Pancreas (tissue), 10 donors: ENCODE data around the gene SKAP1. TPM values are rescaled to one million over a fixed set of nuclear protein-coding genes. Genes with fewer than 3 reads are reported as not detected.

Source experiments
- ATAC-seq, 4 donors: fragments of 200-7000 bp; cut with Tn5 transposase; one replicate each; pipeline versions ENCODE4 v1.8.0 to v1.9.1; 2020; ENCODE audit warnings: mild to moderate bottlenecking in 4 of 4, moderate library complexity in 4 of 4
- DNase-seq, 6 donors: peaks; one replicate each; pipeline ENCODE4 v3.0.0-alpha.2; 2020
- FAIRE-seq: peaks from 2 replicates; lab custom pipeline; 2012; peaks lifted over from hg19 to GRCh38; lab: Jason Lieb, UNC
- H3K27ac ChIP-seq, 4 donors: fragments of 200-600 bp; sonication (generic); 1 replicate in 3 of 4; 2 replicates in 1 of 4; pipeline versions ENCODE4 v1.5.0 to v1.8.0; 2020
- H3K27me3 ChIP-seq, 4 donors: fragments of 200-600 bp; one replicate each; pipeline ENCODE4 v1.8.0; 2021
- H3K36me3 ChIP-seq, 3 donors: fragments of 200-600 bp; sonication (generic) in 1 of 3; one replicate each; pipeline versions ENCODE4 v1.5.0 to v1.8.0; 2020 to 2021
- H3K4me1 ChIP-seq, 3 donors: fragments of 200-600 bp; one replicate each; pipeline ENCODE4 v1.8.0; 2021
- H3K4me3 ChIP-seq, 4 donors: fragments of 200-600 bp; sonication (generic) in 2 of 4; one replicate each; pipeline versions ENCODE4 v1.5.0 to v1.8.0; 2020 to 2021
- H3K9me3 ChIP-seq, 4 donors: fragments of 200-600 bp; one replicate each; pipeline ENCODE4 v1.8.0; 2021
- CTCF ChIP-seq, 4 donors: fragments of 200-600 bp; sonication (generic) in 3 of 4; IDR thresholded peaks; one replicate each; pipeline versions ENCODE4 v1.5.0 to v1.8.0; 2021; ENCODE audit warnings: antibody characterized with exemption in 4 of 4
- WGBS, 2 donors: extraction: QIAGEN DNeasy Blood & Tissue Kit; methylation state at CpG; one replicate each; pipeline ENCODE4 v1.1.7; 2013; 5-methylcytosine and 5-hydroxymethylcytosine counted together
- intact Hi-C, 3 donors: fragments of 100-400 bp; cut with DNase I; formaldehyde crosslinking; loops; one replicate each; pipeline versions ENCODE4 v1.11.1 to v1.14.2; 2022
- polyA plus RNA-seq, 2 donors: library from polyadenylated mRNA; stranded (reverse); fragments of 200-250 nt; gene quantifications; one replicate each; pipeline ENCODE4 v1.2.3, GENCODE V29; 2013
- total RNA-seq, 6 donors: library from RNA; stranded (reverse); fragmentation: NEBNext Ultra II Directional in 4 of 6; extraction: Animal tissue kit (Norgen Biotek cat#: 25700) in 4 of 6; gene quantifications; one replicate each; pipeline versions ENCODE4 v1.2.1 to v1.2.4, GENCODE V29; 2021 to 2023
- donor health status: healthy with polysubstance abuse.
- donor health status: DM: no; HTN: no; CAD: no; lungs with moderate emphysema.
- donor health status: DM: no; HTN: no; CAD: no.
- donor health status: control.
- donor health status: control.
- donor health status: Bipolar disorder and iron deficiency.
- donor health status: DM: yes; HTN: yes; CAD: no.
- donor health status: DM: no; HTN: no; CAD: no.
- donor health status: DM: no; HTN: no; CAD: no.
- donor health status: DM: yes; HTN: yes; CAD: no.

SKAP1 gene
- total and polyA plus RNA-seq, 8 donors = 0.92 to 5.2 (median 3.0) TPM

DNA sequence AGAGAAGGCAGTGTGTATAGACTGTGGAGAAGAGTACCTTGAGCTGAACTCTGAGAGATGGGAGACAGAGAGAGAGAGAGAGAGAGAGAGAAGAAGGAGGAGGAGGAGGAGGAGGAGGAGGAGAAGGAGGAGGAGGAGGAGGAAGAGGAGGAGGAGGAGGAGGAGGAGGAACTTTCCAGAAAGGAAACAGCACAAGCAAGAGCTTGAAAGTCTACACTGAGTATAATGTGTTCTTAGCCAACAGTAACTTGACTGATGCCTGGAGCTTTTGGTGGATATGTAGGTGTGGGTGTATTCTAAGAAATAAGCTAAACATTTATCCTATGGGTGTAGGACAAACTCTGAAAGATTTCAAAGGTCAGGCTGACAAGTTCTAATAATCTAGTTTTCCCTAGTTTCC, 206.1 kb downstream of the SKAP1 start:
- DNase-seq = no peak
- intact Hi-C loops = no loop called here
- no peaks in the 10 kb centered on the region for H3K36me3 ChIP-seq
- H3K4me1 ChIP-seq = no peaks in the 10 kb centered on the region
- H3K4me3 ChIP-seq = no peak overlapping the region
- TF ChIP-seq CTCF (IDR thresholded peaks at IDR 0.05) = no peak
- FAIRE-seq = no peak
- no peaks in the 10 kb centered on the region for H3K9me3 ChIP-seq
- H3K27me3 ChIP-seq = no peaks in the 10 kb centered on the region
- no peak for ATAC-seq
- H3K27ac ChIP-seq = no peak overlapping the region

DNA sequence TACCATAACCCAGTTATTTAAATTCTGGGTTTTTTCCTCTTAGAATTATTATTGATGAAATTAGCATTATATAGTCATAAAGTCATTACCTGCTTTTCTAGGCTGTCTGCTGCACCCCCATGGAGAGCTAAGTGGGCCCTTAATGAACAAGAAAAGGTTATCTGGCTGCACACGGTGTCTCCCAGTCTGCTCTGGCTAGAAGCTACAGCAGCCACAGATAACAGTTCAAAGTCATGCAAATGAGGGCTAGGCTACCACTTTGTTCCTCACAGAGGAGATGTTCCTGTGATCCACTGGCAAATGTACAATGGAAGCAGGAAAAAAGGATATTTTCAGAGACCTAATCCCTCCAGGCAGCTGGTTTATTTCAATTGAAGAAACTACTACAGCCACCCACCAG, 210.4 kb downstream of the SKAP1 start:
- no peaks in the 10 kb centered on the region for H3K9me3 ChIP-seq

DNA sequence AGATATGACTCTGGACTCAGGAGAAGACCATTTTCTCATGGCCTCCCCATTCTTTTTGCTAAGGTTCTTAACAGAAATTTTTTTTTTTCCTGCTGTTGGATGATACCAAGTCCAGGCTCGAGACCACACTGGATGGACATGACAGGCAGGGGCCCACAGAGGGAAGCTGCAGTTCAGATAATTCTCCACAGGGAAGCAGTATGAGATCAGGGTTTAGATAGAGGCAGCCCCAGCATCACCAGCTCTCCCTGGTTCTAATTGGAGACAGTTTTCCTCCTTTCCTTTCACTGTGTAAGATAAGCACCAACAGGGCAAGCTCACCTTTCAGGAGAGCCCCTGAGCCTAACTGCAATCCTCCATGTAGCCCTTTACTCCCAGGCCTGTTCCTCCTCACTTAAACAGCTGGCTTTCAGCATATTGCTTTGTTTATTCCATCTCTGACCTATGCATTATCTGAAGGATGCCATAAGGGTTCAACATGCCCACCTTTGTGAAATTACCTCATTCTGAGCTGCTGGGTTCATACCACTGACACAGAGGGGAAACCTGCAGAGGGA, 214.4 kb downstream of the SKAP1 start:
- Histone ChIP-seq H3K27me3 (no peaks in the 10 kb centered on the region), H3K27ac (no peak overlapping the region), H3K9me3 (no peaks in the 10 kb centered on the region), H3K4me1 (peaks cover 0 to 3% (median 0%) of the 10 kb centered on the region in 3 donors), H3K36me3 (no peaks in the 10 kb centered on the region), H3K4me3 (no peak overlapping the region)
- intact Hi-C loops = no loop called here
- FAIRE-seq = no peak
- peak in 3 of 4 donors; percentile 34 to 44 (median 37) for ATAC-seq
- peak in 1 of 4 donors; percentile 30 for TF ChIP-seq CTCF (IDR thresholded peaks at IDR 0.05)
- no peak for DNase-seq
- WGBS, 2 donors = 75 to 84% methylated on average over 1 of the region's 1 CpG

More for the DNA sequence above, 210.4 kb downstream of the SKAP1 start:
- no peaks in the 10 kb centered on the region for H3K27me3 ChIP-seq
- TF ChIP-seq CTCF (IDR thresholded peaks at IDR 0.05) = no peak
- no peak for DNase-seq
- WGBS, 2 donors = 0 to 30% methylated on average over 1 of the region's 1 CpG
- no peak for ATAC-seq
- H3K27ac ChIP-seq = no peak overlapping the region
- no peaks in the 10 kb centered on the region for H3K4me1 ChIP-seq
- intact Hi-C loops = no loop called here
- FAIRE-seq = no peak
- no peak overlapping the region for H3K4me3 ChIP-seq
- no peaks in the 10 kb centered on the region for H3K36me3 ChIP-seq

DNA sequence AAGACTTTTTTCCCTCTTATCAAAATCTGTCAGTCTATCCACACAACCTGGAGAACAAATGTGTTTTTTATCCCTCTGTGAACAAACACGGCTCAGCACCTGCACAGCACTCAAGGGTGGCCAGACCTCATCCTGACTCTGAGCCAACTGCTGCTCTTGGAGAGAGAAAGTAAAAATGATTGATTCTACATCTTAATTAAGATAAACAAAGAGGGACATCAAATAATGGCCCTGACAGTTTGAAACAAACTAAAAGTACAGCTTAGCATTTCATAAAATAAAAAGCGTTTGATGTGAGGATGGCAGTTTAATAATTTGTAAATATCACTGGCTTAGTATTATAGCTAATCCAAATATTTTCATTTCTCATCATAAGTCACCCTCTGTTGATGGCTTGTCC, 216.2 kb downstream of the SKAP1 start:
- H3K27me3 ChIP-seq = no peaks in the 10 kb centered on the region
- H3K4me3 ChIP-seq = no peak overlapping the region
- FAIRE-seq = no peak
- peak in 1 of 6 donors; percentile 10 for DNase-seq
- 11 to 20% methylated on average over 2 of the region's 2 CpGs for WGBS, 2 donors
- intact Hi-C loops = no loop called here
- no peak for TF ChIP-seq CTCF (IDR thresholded peaks at IDR 0.05)
- H3K36me3 ChIP-seq = no peaks in the 10 kb centered on the region
- H3K27ac ChIP-seq = no peak overlapping the region
- H3K9me3 ChIP-seq = no peaks in the 10 kb centered on the region
- peaks cover 0 to 3% (median 0%) of the 10 kb centered on the region in 3 donors for H3K4me1 ChIP-seq
- peak; percentile 66 to 92 (median 84) for ATAC-seq

DNA sequence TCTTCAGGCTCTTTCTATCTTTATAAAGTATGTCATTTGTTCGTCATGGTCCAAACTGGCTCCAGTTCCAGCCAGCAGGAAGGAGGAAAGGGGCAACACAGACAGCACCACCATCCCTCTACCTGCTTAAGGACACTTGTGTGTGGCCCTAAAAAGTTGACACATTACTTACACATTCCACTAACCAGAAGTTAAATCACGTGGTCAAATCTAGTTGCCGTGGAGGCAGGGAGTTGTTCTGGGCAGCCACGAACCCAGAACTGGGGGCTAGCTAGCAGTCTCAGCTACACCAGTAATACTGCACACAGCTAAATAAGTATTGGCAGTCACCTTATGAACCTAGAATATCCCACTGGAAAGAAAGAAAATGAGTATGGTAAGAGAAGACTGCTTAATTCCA, 218.2 kb downstream of the SKAP1 start:
- no peak for FAIRE-seq
- intact Hi-C loops = no loop called here

More for the DNA sequence above, 218.2 kb downstream of the SKAP1 start:
- Histone ChIP-seq H3K4me1 (peaks cover 0 to 3% (median 0%) of the 10 kb centered on the region in 3 donors), H3K36me3 (no peaks in the 10 kb centered on the region), H3K9me3 (no peaks in the 10 kb centered on the region), H3K27ac (no peak overlapping the region), H3K4me3 (no peak overlapping the region), H3K27me3 (no peaks in the 10 kb centered on the region)
- 89 to 92% methylated on average over 4 of the region's 4 CpGs for WGBS, 2 donors
- no peak for DNase-seq
- ATAC-seq = no peak
- TF ChIP-seq CTCF (IDR thresholded peaks at IDR 0.05) = no peak
